Stimulated activated CD4-positive, alpha-beta T cell treated with anti-CD3 and anti-CD28 coated beads, Interleukin-15, amount 100 ng/mL, for 24 hours (primary cell): ENCODE results near the gene CDC42BPB.

ENCODE experiments used
- DNase-seq: peaks from one replicate; pipeline ENCODE4 v3.0.0-alpha.2; 2020

The CDC42BPB gene

GRCh38 chr14:102957222-102957621 lies 100.1 kb downstream of the CDC42BPB start:
- DNase-seq = no peak

DNA sequence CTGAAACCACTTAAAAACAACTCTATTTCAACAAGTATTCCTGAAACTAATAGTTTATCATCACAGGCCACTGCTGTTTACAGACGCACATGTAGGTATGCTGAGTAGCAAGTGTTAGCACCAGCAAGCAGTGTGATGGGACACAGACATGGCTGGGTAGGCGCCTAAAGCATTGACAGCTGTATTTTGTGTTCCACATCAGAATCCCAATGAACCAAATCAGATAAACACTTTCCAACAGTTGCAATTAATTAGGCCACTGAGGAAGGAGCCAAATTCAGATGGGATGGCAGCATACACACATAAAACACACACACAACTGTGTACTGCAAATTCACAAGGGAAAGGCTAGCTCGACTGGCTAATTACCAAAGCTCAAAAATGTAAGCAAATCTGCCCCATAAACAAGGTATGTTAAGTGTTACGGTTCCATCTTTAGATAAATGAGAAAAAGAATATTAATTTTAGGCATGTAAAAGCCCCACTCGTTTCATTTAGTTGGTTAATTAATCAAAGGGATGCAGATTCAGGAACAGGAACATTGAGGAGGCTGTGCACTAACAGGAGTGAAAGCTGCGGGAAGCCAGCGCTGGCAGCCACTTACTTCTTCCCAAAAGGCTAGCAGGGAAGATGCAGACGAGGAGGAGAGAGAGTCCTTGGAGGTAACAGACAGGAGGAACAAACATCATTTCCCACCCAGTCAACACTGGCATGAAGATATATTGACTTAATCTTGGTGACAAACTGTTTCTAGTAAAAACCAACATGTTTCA lies 101.5 kb downstream of the CDC42BPB start:
- DNase-seq = no peak

- no peak for DNase-seq
Observed at GRCh38 chr14:102954081-102954789, 103.1 kb downstream of the CDC42BPB start.

DNA sequence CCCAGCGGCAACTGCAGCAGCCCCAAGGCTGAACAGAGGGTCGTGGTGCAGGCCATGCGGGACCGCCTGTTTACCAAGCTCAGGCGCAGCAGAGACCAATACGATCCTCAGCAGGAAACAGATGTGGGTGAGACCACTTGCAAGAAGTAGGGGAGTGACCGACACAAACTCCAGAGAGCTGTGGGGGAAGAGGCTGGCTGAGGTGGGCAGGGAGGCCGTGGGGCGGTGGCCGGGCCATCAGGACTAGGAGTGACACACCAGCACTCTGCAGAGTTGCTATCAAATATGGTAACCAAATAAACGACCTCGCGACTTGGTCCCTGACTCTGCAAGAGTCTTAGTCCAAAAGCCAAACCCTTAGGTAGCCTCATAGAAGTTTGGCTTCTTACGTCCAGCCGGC lies 104.2 kb downstream of the CDC42BPB start:
- DNase-seq = no peak

- no peak for DNase-seq
Observed at GRCh38 chr14:102952276-102952675, 105.1 kb downstream of the CDC42BPB start.

DNA sequence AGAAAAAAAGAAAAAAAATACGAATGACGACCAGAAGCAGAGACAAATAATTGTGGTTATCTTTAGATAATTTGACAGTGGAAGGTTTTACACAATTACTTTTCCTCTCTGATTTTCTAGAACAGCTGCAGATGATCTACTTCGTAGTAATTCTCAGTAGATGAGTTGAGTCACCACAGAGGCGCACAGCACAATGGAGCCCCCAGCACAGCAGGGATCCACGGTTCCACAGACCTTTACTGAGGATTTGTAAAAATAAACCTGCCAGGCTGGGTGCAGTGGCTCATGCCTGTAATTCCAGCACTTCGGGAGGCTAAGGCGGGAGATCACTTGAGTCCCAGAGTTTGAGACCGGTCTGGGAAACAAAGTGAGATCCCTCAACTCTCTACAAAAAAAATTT lies 105.5 kb downstream of the CDC42BPB start:
- DNase-seq = no peak

DNA sequence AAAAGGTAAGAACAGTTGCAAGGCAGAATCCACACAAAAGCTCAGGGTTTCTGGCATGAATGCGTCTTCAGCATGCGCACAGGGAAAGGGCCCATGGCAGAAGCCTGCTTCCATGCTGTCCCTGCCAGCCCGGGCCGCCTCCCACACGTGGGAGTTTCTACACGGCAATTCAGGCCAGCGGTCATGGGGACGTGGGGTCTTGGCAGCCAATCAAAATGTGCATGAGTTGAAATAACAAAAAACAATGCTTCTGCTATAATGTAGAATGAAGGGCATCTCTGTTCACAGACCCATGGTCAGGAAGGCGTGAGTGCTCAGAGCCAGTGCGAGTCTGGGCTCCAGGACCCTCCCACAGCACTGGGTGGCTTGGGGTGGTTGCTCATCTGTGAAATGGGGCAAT lies 106.3 kb downstream of the CDC42BPB start:
- no peak for DNase-seq

GRCh38 chr14:102949801-102950451 lies 107.4 kb downstream of the CDC42BPB start:
- DNase-seq = no peak

DNA sequence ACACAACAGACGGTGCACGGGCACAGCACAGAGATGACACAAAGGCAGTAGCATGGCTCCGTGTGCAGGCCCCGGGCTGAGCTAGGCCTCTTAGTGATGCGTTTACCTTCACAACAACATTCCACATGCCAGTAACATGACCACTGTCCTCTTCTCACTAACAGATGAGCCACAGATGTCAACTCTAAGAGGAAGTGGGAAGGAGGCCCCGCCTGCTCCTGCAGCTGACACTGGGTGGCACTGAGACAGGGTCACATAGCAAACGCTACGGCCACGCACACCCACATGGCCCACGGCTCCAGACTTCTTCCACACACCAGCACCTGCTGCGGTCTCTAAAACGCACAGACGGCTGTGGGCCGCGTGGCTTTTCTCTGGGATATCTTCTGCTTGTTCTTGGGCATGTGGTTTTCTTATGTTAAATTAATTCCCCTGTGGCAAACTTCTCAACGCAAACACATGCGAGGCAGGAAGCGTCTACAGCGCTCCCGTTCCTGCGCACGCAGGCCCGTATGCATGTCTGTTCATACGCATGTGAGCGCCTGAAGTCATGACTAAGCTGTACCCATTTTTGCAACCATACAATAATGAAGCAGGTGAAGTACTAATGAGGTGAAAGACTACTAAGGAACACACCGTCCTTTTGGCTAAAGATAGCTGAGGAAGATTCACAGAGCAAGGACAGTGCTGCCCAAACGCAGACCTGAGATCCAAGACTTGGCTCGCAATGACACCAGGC lies 108.1 kb downstream of the CDC42BPB start:
- peak; percentile 42 for DNase-seq

DNA sequence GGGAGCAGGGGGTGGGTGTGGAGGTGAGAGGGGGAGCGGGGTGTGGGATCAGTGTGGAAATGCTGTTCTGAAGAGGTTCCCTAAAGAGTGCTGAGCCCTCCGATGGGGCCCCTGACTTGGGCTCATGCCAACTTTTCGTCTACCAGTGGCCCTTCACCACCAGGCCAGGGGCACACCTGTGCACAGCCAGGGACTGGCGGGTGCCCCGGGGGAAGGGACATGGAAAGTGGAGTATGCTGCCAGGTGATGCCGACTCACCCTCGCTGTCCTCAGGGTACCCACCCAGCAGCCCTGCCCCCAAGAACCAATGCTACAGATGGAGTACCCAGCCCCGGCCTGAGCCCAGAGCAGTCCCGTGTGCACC lies 108.7 kb downstream of the CDC42BPB start:
- DNase-seq = peak; percentile 11

- DNase-seq = no peak
Observed at GRCh38 chr14:102947321-102948103, 109.8 kb downstream of the CDC42BPB start.

DNA sequence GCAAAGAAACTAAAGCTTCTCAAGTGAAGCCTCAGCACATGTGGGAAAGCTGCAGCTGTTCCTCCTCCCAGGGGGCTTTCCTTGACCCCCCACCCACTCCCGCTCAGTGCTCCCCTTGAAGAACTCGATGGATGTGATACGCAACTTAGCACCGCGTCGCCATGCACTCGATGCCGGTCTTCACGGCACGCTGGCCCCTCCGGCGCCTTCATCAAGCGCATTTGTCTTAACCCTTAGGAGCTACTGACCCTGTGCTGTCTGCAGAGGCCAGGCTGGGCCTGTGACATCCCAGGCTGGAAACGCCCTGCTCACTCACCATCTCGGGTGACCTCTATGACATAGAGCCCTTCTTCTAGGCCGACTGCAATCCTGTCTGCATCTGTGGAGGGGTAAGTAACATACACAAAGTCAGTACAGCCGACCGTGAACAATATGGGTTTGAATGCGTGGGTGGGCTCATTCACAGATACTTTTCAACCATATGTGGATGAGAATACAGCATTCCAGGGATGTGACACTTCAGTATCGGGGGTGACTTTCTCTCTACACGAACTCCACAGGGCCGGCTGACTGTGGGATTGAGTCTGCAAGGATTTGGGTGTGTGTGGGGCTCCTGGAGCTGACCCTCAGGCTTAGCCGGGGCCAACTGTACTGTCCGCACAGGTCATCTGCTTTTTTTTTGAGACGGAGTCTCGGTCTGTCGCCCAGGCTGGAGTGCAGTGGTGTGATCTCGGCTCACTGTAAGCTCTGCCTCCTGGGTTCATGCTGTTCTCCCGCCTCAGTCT lies 111.8 kb downstream of the CDC42BPB start:
- DNase-seq = no peak

GRCh38 chr14:102944448-102945330 lies 112.7 kb downstream of the CDC42BPB start:
- no peak for DNase-seq

DNA sequence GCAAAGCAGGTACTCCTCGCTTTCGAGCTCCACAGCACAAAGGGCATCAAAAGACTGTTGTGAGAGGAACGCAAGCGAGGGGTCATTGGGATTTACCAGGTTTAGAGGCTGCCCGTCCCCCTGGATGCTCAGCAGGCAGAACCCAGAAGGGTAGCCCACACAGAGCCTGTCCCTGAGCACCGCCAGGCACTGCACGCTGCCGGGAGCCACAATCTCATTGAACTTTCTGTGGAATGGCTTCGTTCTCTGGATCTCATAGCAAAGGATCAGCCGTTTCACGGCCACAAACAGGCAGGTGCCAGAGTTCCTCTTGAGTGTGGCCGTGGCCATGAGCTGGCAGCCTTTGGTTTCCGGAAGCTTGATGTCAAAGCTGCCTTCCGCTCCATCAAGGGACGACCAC lies 113.4 kb downstream of the CDC42BPB start:
- no peak for DNase-seq

- no peak for DNase-seq
Observed at GRCh38 chr14:102943454-102943853, 113.9 kb downstream of the CDC42BPB start.

DNA sequence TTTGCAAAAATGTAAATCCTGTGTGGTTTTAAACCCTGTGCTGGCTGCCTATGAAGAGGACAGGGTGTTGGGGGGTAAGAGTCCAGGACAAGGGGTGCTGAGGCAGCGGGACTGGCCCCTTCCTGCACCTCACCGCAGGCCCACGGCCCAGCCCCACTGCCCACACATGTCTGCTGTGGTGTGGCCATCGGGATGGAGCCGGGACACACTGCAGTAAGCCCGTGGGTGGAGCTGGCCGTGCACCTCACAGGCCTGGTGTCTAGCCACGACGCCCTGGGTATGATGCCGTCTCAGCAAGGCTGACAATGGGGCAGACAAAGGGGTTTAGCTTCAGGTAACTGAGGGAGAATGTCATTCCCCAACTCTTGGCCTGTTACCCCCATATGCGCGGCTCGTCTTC lies 115.3 kb downstream of the CDC42BPB start:
- DNase-seq = no peak

DNA sequence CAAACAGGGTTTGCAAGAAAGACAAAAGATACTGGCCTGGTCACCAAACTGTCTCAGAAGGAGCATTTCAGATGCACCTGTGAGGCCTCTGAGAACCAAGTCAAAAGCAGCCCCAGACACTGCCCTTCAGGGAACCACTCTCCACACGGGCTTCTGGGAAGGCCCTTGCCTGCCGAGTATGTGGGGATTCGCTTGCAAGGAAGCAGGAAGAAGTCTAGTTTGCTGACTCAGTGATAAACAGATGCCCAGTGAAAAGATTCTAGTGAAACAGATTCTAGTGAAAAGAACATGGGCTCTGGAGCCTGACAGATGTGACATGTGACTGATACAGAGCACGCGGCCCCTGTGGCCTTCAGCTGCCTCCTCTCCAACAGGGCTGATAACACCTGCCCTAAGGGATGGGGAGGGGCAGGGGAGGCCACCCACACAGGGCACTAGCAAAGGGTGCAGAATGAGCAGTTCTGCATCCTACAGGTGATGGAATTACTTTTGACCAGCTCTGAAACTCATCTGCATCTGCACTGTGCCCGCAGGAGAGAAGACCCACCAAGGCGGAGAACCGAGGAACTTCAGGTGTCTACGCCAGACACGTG lies 115.8 kb downstream of the CDC42BPB start:
- no peak for DNase-seq

- no peak for DNase-seq
Observed at GRCh38 chr14:102940729-102941362, 116.5 kb downstream of the CDC42BPB start.

DNA sequence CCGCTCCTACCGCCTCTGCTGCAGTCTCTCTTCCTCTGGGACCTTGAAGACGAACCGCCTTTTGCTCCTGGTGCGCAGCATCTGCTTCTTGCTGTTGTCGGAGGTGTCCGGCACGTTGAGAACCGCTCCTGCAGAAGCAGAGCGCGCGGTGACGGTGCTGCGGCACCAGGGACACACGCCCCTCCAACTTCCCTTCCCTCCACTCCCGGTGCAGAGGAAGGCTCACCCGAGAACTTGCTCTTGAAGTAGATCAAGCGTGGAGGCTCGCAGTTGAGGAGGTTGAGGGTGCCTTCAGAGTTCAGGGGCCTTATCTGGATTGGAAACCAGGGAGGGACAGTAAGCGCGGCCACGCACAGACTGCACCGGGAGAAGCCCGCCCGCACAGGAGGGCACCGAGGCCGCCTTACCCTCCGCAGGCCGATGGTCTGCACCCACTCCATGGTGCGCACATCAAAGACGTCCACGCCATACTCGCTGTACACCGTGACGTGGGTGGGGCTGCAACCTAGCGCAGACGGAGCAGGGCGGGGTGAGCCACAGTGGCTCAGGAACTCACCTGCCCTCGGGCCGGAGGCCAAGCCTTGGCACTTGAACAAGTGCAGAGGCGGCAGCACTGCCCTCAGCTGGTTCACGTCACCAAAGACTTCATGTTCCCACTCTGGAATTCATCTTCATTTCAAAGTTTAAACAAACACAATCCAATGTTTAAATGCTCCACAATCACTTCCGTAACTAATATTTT lies 117.4 kb downstream of the CDC42BPB start:
- DNase-seq = no peak
